Measurements from ENCODE around the gene ADAP2.

The ADAP2 gene

GRCh38 chr17:31002047-31002446 is 80.3 kb downstream of the ADAP2 start:
- ChIA-PET POLR2A (no interaction called here), CTCF (no interaction called here)
- no peak for DNase-seq (ENCODE audit: extremely low spot score)
- TF ChIP-seq FOXA1 (IDR thresholded peaks at IDR 0.05) (no peak), HDGF (IDR thresholded peaks at IDR 0.05; ENCODE audit: borderline replicate concordance) (no peak)

- DNase-seq (ENCODE audit: extremely low spot score), result no peak
- POLR2A ChIA-PET, result interaction anchor here (1.7 kb wide), 1 partner anchor 32 kb away, joined by 4 read pairs; the partner anchor contains the start of gene RNF135
- CTCF ChIA-PET, result no interaction called here
- TF ChIP-seq SP1 (IDR thresholded peaks at IDR 0.05) (no peak), ZNF384 (IDR thresholded peaks at IDR 0.05) (no peak), L3MBTL2 (conservative IDR thresholded peaks at IDR 0.05) (no peak), ELF4 (IDR thresholded peaks at IDR 0.05) (no peak), HDGF (IDR thresholded peaks at IDR 0.05; ENCODE audit: borderline replicate concordance) (no peak), CTBP1 (IDR thresholded peaks at IDR 0.05; ENCODE audit: borderline replicate concordance) (no peak), PKNOX1 (IDR thresholded peaks at IDR 0.05) (no peak), TARDBP (IDR thresholded peaks at IDR 0.05) (no peak), BHLHE40 (IDR thresholded peaks at IDR 0.05; ENCODE audit: borderline replicate concordance) (no peak)
Measured at GRCh38 chr17:31003225-31003866, 81.6 kb downstream of the ADAP2 start.

- CTCF ChIA-PET, result no interaction called here
- DNase-seq (ENCODE audit: extremely low spot score), result no peak
- no peak for TF ChIP-seq FOXK2 (IDR thresholded peaks at IDR 0.05)
- no peak for TF ChIP-seq FOXA1 (IDR thresholded peaks at IDR 0.05)
- no peak for TF ChIP-seq SUZ12 (IDR thresholded peaks at IDR 0.05)
- TF ChIP-seq LEF1 (IDR thresholded peaks at IDR 0.05; ENCODE audit: borderline replicate concordance), result no peak
- no peak for TF ChIP-seq BHLHE40 (IDR thresholded peaks at IDR 0.05; ENCODE audit: borderline replicate concordance)
- TF ChIP-seq TARDBP (IDR thresholded peaks at IDR 0.05), result no peak
- no peak for TF ChIP-seq PKNOX1 (IDR thresholded peaks at IDR 0.05)
- no peak for TF ChIP-seq FOXM1 (IDR thresholded peaks at IDR 0.05; ENCODE audit: borderline replicate concordance)
- no peak for TF ChIP-seq ARNT (IDR thresholded peaks at IDR 0.05)
- no peak for TF ChIP-seq ZNF384 (IDR thresholded peaks at IDR 0.05)
- no peak for TF ChIP-seq SP1 (IDR thresholded peaks at IDR 0.05)
- TF ChIP-seq CTBP1 (IDR thresholded peaks at IDR 0.05; ENCODE audit: borderline replicate concordance), result no peak
- no peak for TF ChIP-seq L3MBTL2 (conservative IDR thresholded peaks at IDR 0.05)
- TF ChIP-seq ELF4 (IDR thresholded peaks at IDR 0.05), result no peak
- POLR2A ChIA-PET, result interaction anchor here (1.7 kb wide), 1 partner anchor 33 kb away, joined by 4 read pairs; the partner anchor contains the start of gene RNF135
Measured at GRCh38 chr17:31004160-31004559, 82.4 kb downstream of the ADAP2 start.

- CTCF ChIA-PET, result interaction anchor here (0.7 kb wide), 1 partner anchor 289 kb away, joined by 4 read pairs; no protein-coding TSS in a partner anchor
- POLR2A ChIA-PET, result interaction anchor here (0.7 to 2.0 kb wide), 9 partner anchors 10 to 213 kb away, joined by 3 to 17 read pairs (median 6); partner anchors contain the start of genes NF1, RNF135 and TEFM
- TF ChIP-seq LEF1 (IDR thresholded peaks at IDR 0.05; ENCODE audit: borderline replicate concordance) (no peak), FOXA1 (IDR thresholded peaks at IDR 0.05) (no peak), ELF4 (IDR thresholded peaks at IDR 0.05) (no peak), PKNOX1 (IDR thresholded peaks at IDR 0.05) (no peak), BHLHE40 (IDR thresholded peaks at IDR 0.05; ENCODE audit: borderline replicate concordance) (no peak), NFRKB (IDR thresholded peaks at IDR 0.05) (no peak), L3MBTL2 (conservative IDR thresholded peaks at IDR 0.05) (no peak), TARDBP (IDR thresholded peaks at IDR 0.05) (no peak), ZNF384 (IDR thresholded peaks at IDR 0.05) (no peak), SUZ12 (IDR thresholded peaks at IDR 0.05) (no peak), CTBP1 (IDR thresholded peaks at IDR 0.05; ENCODE audit: borderline replicate concordance) (no peak), ARNT (IDR thresholded peaks at IDR 0.05) (no peak), HDGF (IDR thresholded peaks at IDR 0.05; ENCODE audit: borderline replicate concordance) (no peak), FOXK2 (IDR thresholded peaks at IDR 0.05) (no peak), SP1 (IDR thresholded peaks at IDR 0.05) (no peak), FOXM1 (IDR thresholded peaks at IDR 0.05; ENCODE audit: borderline replicate concordance) (no peak)
- DNase-seq (ENCODE audit: extremely low spot score), result no peak
Measured at GRCh38 chr17:31007695-31008373, 86.1 kb downstream of the ADAP2 start.

- peak; percentile 41 for DNase-seq (ENCODE audit: extremely low spot score)
- ChIA-PET CTCF (interaction anchor here (0.7 to 1.0 kb wide), 2 partner anchors 60 to 781 kb away, joined by 3 read pairs; no protein-coding TSS in a partner anchor), POLR2A (interaction anchor here (0.7 to 2.0 kb wide), 10 partner anchors 10 to 212 kb away, joined by 3 to 17 read pairs (median 5); partner anchors contain the start of genes NF1, RNF135 and TEFM)
- TF ChIP-seq FOXA1 (IDR thresholded peaks at IDR 0.05) (no peak), NFRKB (IDR thresholded peaks at IDR 0.05) (no peak), LEF1 (IDR thresholded peaks at IDR 0.05; ENCODE audit: borderline replicate concordance) (no peak), CTBP1 (IDR thresholded peaks at IDR 0.05; ENCODE audit: borderline replicate concordance) (no peak), SP1 (IDR thresholded peaks at IDR 0.05) (no peak), PKNOX1 (IDR thresholded peaks at IDR 0.05) (peak; percentile 15; the same call in 1 of the 2 replicates), ELF4 (IDR thresholded peaks at IDR 0.05) (no peak), TARDBP (IDR thresholded peaks at IDR 0.05) (no peak), ZNF384 (IDR thresholded peaks at IDR 0.05) (no peak), FOXM1 (IDR thresholded peaks at IDR 0.05; ENCODE audit: borderline replicate concordance) (no peak), L3MBTL2 (conservative IDR thresholded peaks at IDR 0.05) (peak; percentile 67), ARNT (IDR thresholded peaks at IDR 0.05) (no peak), BHLHE40 (IDR thresholded peaks at IDR 0.05; ENCODE audit: borderline replicate concordance) (no peak), HDGF (IDR thresholded peaks at IDR 0.05; ENCODE audit: borderline replicate concordance) (0 out of 2 replicates have a peak, but pooled peaks have one; percentile 37), FOXK2 (IDR thresholded peaks at IDR 0.05) (no peak), SUZ12 (IDR thresholded peaks at IDR 0.05) (no peak)
Measured at GRCh38 chr17:31008374-31009041, 86.8 kb downstream of the ADAP2 start.

Measured in HEK293T (cell line).